Stimulated activated CD8-positive, alpha-beta memory T cell treated with anti-CD3 and anti-CD28 coated beads, Interleukin-15, amount 100 ng/mL, for 24 hours (primary cell): ENCODE data around the gene DNAH1.

Experiments
- DNase-seq: peaks from one replicate; pipeline ENCODE4 v3.0.0-alpha.2; 2020; ENCODE audit warnings: low read depth

The DNAH1 gene

DNA sequence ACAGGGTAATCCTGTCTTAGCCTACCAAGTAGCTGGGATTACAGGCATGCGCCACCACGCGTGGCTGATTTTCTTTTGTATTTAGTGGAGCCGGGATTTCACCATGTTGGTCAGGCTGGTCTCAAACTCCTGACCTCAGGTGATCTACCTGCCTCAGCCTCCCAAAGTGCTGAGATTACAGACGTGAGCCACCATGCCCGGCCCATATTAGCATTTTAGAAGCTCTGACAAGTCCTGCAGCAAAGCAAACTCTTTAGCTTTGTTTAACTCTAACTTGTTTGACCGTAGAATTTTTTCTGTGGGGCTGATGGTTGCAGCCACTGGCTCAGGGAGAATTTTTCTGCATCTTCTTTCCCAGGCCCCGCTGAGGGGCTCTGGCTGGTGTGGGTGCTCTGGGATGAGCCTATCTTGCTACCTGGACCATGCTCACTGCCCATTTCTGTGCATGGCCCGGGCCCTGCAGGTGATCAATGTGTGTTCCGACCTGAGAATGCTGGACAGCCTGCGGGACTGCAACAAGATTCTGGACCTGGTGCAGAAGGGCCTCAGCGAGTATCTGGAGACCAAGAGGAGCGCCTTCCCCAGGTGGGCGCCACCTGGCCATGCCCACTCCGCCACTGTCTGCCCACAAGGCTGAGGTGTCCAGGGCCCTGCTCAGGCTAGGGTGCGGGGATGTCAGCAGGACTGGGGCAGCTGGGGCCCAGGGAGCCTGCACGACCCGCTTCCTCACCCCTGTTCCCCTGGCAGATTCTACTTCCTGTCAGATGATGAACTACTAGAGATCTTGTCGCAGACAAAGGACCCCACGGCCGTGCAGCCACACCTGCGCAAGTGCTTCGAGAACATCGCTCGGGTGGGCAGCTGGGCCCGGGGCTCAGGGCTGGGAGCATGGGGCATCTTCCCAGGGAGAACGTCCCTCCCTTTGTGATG lies 41.3 kb downstream of the DNAH1 start:
- DNase-seq, result no peak

GRCh38 chr3:52358362-52358940 lies 42.3 kb downstream of the DNAH1 start:
- DNase-seq, result no peak

GRCh38 chr3:52359116-52359855 lies 43.2 kb downstream of the DNAH1 start:
- DNase-seq, result no peak

DNA sequence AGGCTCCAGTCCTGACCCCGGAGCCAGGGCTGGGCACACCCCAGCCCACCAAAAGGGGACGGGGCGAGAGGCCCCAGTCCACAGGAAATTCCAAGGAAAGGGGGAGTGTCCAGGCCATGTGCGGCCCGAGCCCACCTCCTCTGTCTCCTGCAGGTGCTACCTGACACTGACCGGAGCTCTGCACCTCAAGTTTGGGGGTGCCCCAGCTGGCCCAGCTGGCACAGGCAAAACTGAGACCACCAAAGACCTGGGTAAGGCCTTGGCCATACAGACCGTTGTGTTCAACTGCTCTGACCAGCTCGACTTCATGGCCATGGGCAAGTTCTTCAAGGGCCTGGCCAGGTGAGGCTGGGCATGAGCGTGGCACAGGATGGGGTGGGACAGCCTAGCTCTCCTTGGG lies 44.9 kb downstream of the DNAH1 start:
- no peak for DNase-seq

- no peak for DNase-seq
These were observed 45.3 kb downstream of the DNAH1 start for GRCh38 chr3:52361454-52361853.

DNA sequence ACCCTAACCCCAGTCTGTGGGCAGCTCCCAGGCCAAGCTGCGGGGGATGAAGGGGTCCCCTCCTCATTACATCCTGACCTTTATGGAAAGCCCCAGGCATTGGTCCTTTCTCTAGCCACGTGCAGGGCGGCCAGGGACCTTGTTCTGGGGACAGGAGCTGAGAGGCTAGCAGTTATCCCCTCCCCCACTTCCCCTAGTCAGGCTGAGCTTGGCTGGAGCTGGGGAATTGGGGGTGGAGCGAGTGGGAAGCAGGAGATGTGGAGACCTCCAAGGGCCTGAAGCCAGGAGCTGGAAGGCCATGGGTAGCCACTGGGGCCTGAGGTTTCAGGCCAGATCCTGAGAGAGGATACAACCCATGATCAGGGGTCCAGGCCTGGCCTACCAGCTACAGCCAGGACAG lies 45.8 kb downstream of the DNAH1 start:
- no peak for DNase-seq

DNA sequence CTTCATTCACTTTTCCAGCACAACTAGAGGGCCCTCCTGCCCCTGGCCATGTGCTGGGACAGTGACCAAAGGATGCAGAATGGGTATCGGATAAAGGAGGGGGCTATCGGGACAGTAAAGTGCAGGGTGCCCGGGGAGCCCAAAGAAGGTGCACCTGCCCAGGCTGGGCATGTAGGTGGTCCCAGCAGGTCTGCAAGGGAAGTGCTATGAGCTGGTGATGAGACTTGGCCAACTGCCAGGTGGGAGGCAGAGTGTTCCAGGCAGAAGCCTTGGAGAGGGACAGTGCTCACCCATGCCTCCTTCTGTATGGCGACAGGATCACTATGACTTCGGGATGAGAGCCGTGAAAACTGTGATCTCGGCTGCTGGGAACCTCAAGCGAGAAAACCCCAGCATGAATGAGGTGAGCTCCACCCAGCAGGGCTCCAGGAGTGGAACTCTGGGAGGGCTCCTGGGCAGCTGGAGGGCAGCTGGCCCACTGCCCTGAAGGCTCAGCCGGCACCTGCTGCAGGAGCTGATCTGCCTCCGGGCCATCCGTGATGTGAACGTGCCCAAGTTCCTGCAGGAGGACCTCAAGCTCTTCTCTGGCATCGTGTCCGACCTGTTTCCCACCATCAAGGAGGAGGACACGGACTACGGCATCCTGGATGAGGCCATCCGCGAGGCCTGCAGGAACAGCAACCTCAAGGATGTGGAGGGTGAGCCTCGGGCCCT lies 48.4 kb downstream of the DNAH1 start:
- DNase-seq, result no peak

DNA sequence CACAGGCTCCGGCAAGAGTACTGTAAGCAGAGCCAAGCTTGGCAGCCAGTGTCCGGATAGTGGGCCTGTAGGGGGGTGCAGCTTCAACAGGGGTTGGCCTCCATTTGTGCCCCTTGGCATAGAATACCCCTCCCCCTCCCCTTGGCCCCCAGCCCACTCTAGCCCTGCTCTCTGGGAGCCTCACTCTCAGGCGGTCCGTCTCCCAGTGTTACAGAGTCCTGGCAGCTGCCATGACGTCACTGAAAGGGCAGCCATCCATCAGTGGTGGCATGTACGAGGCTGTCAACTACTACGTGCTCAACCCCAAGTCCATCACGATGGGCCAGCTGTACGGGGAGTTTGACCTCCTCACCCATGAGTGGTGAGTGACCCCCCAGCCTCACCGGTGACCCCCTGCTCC lies 50.4 kb downstream of the DNAH1 start:
- no peak for DNase-seq

DNA sequence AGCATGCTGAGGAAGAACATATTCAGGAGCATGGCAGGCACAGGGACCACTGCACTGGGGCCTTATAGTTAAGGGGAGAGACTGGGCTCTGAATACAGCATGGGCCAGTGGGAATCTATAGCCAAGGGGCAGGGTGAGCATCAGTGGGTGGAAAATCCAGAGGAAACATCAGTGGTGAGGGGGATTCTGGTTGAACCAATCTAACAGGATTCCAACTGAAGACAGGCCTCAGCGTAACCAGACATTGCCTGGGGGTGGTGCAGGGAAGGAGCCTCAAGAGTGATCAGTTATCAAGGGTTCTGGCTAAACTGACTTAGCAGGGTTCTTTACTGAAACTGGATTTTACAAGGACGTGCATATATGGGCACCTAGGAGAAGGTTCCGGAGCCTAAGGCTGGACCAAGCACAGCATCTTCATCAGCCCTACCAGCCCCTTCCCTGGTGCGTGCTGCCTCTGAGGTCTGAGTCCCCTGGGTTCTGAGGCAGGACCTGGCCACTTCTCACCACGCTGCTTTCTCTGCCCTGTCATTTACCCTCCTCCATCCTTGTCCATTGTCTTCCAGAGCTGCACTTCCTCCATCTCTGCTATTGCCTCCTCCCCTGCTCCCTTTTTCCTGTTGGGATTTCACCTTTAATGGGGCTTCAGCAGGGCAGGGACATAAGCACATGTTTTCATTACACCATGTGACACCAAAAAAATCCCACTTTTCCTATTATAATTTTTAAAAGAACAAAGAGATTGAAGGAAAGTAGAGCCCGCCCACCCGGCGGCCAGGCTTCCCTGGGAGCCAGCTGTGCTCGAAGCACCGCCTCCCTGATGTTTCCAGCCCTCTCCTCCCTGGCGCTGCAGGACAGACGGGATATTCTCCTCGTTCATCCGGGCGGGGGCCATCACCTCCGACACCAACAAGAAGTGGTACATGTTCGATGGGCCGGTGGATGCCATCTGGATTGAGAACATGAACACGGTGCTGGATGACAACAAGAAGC lies 52.1 kb downstream of the DNAH1 start:
- DNase-seq, result no peak

GRCh38 chr3:52370531-52370930 lies 54.4 kb downstream of the DNAH1 start:
- no peak for DNase-seq

GRCh38 chr3:52372822-52373504 lies 56.8 kb downstream of the DNAH1 start:
- DNase-seq, result no peak

DNA sequence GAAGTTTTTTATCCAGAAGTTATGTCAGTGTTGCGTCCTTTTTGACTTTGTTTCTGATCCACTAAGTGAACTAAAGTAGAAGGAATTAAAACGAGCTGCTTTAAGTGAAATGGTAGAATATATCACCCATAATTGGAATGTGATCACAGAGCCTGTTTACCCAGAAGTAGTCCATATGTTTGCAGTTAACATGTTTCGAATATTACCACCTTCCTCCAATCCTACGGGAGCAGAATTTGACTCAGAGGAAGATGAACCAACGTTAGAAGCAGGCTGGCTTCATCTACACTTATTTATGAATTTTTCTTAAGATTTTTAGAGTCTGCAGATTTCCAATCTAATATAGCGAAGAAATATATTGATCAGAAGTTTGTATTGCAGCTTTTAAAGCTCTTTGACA lies 57.6 kb downstream of the DNAH1 start:
- no peak for DNase-seq

DNA sequence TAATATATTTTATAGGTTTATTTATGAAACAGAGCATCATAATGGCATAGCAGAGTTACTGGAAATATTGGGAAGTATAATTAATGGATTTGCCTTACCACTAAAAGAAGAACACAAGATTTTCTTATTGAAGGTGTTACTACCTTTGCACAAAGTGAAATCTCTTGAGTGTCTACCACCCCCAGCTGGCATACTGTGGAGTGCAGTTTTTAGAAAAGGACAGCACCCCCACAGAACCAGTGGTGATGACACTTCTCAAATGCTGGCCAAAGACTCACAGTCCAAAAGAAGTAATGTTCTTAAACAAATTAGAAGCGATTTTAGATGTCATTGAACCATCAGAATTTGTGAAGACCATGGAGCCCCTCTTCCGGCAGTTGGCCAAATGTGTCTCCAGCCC lies 58.1 kb downstream of the DNAH1 start:
- no peak for DNase-seq

- DNase-seq, result no peak
These were observed 63.5 kb downstream of the DNAH1 start for GRCh38 chr3:52379610-52380009.

- no peak for DNase-seq
These were observed 63.9 kb downstream of the DNAH1 start for GRCh38 chr3:52380023-52380422.

- no peak for DNase-seq
These were observed 65.5 kb downstream of the DNAH1 start for GRCh38 chr3:52381623-52382022.

DNA sequence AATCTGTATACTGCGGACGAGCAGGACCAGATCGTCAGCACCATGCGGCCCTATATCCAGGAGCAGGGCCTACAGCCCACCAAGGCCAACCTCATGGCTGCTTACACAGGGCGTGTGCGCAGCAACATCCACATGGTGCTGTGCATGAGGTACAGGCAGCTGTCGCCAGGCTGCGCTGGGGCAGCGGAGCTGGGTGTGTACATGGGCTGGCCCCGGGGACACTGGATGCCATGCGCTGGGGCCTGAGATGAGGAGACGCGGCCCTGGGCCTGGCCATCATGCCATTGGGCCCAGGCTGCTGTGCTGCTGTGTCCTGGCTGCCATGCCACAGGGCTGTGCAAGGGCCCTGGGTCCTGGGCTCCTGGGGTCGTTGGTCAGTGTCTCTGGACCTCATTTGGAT lies 67.3 kb downstream of the DNAH1 start:
- no peak for DNase-seq

DNA sequence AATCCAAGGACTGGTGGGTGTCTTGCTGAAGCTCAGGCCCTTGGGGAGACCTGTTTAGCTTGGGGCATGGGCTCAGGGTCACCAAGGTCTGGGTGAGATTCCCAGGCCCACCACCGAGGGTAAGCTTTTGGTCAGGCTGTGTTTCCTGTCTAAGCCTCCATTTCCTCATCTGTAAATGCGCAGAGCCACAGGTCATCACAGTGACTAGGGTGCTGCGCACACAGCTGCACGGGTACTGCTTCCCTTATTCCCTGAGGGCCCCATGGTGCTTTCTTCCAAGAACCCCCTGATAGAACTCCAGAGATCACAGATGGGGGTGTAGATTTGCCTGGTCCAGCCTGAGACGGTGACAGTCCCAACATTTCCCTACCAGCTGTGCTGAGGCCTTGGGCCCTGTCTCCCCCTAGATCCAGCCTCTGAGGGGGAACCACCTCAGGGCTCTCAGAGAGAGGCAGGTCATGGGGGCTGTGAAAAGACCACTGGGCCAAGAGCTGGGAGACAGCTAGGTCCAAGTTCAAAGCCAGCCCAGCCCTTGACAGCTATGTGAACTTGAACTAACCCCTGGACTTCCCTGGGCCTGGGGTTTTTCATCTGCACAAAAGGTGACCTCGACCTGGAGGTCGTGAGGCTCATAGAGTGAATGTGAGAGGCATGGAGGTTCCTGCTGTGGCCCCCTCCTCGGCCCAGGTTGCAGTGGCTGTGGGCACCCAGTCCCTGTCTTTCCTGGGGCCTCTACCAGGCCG lies 68.1 kb downstream of the DNAH1 start:
- no peak for DNase-seq

DNA sequence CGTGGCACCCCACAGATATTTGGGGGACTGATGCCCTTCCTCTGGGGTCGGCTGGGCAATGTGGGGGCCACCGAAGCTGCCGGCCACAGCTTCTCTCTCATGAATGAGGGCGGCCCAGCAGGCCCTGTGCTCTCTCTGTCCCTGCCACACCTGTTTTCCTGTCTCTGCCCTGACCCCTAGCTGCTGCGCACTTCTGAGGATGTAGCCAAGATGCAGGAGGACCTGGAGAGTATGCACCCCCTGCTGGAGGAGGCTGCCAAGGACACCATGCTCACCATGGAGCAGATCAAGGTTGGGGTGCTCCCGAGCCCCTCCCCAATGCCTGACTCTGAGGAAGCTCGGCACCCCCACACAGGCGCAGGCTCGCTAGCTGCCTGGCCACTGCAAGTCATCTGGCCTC lies 69.0 kb downstream of the DNAH1 start:
- DNase-seq, result no peak

DNA sequence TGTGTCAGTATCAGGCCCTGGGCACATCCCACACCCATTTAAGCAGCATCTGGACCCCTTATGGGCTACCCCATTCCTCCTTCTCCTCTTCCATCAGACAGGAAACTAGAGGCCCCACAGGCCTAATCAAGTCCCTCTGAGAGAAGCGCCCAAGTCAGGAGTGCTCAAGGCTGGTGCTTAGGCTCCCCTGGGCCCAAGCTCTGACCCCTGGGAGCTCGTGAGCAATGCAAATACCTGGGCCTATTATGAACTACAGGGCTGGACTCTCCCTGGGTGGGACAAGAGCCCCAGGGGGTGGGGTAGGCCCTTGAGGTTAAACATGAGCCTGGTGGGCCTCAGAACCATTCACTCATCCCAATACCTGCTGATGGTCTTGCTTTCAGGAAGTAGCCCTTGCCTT lies 71.4 kb downstream of the DNAH1 start:
- no peak for DNase-seq
